Prostate gland (tissue), 2 donors: Measurements from ENCODE around the gene FLOT2.

Experiments
- POLR2A ChIP-seq: fragments of 450-650 bp; IDR thresholded peaks from one replicate; pipeline ENCODE4 v1.6.1; 2016; ENCODE audit warnings: antibody characterized with exemption, mild to moderate bottlenecking
- POLR2AphosphoS5 ChIP-seq: sonication (generic); formaldehyde crosslinking; IDR thresholded peaks from one replicate; pipeline ENCODE4 v1.6.1; 2017; ENCODE audit warnings: antibody characterized with exemption
- TF ChIP-seq, protein P1 (sequence below), 4 experiments: fragments of 200-600 bp in 2 of 4; fragments of 450-650 bp in 2 of 4; sonication (generic) in 2 of 4; IDR thresholded peaks; 1 replicate in 3 of 4; 2 replicates in 1 of 4; pipeline ENCODE4 v1.5.1; 2016 to 2019; ENCODE audit warnings: antibody characterized with exemption in 4 of 4, mild to moderate bottlenecking in 2 of 4, moderate library complexity in 2 of 4

DNA sequence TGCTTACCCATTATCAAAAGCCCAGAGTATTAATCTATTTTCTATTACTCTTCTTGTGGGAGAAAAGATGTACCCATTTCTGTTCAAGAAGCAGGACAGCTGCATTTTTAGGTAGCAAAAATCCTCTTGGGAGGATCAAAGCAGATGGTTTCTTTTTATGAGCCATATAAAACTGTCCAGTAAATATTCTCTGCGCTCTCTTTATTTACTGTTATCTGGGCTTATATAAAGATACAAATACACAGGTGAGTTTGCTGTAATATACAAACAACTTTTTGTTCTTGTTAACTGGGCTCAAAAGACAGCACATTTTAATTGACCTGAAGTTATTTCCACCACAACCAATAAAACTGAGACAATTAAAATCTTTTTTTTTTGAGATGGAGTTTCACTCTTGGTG is 43.7 kb upstream of the FLOT2 start:
- TF ChIP-seq POLR2AphosphoS5, result peak; percentile 49
- TF ChIP-seq, protein P1, sequence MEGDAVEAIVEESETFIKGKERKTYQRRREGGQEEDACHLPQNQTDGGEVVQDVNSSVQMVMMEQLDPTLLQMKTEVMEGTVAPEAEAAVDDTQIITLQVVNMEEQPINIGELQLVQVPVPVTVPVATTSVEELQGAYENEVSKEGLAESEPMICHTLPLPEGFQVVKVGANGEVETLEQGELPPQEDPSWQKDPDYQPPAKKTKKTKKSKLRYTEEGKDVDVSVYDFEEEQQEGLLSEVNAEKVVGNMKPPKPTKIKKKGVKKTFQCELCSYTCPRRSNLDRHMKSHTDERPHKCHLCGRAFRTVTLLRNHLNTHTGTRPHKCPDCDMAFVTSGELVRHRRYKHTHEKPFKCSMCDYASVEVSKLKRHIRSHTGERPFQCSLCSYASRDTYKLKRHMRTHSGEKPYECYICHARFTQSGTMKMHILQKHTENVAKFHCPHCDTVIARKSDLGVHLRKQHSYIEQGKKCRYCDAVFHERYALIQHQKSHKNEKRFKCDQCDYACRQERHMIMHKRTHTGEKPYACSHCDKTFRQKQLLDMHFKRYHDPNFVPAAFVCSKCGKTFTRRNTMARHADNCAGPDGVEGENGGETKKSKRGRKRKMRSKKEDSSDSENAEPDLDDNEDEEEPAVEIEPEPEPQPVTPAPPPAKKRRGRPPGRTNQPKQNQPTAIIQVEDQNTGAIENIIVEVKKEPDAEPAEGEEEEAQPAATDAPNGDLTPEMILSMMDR (IDR thresholded peaks at IDR 0.05), result no peak
- TF ChIP-seq POLR2A, result no peak
